Suprapubic skin (tissue), 4 donors: ENCODE data around the gene KRT10.

Experiments used
- EP300 ChIP-seq: sonication (generic); formaldehyde crosslinking; IDR thresholded peaks from one replicate; pipeline ENCODE4 v1.6.1; 2017; ENCODE audit warnings: antibody characterized with exemption
- POLR2A ChIP-seq, 2 donors: fragments of 450-650 bp; IDR thresholded peaks; one replicate each; pipeline ENCODE4 v1.6.1; 2017; ENCODE audit warnings: antibody characterized with exemption in 2 of 2, mild to moderate bottlenecking in 2 of 2, moderate library complexity in 2 of 2
- POLR2AphosphoS5 ChIP-seq, 3 donors: sonication (generic); formaldehyde crosslinking; IDR thresholded peaks; one replicate each; pipeline ENCODE4 v1.6.1; 2017; ENCODE audit warnings: antibody characterized with exemption in 3 of 3
- TF ChIP-seq, protein P1 (sequence below), 2 donors: fragments of 200-600 bp in 1 of 2; fragments of 450-650 bp in 1 of 2; sonication (generic) in 1 of 2; IDR thresholded peaks; one replicate each; pipeline ENCODE4 v1.5.1; 2016 to 2019; ENCODE audit warnings: antibody characterized with exemption in 2 of 2, mild to moderate bottlenecking in 1 of 2, moderate library complexity in 1 of 2

DNA sequence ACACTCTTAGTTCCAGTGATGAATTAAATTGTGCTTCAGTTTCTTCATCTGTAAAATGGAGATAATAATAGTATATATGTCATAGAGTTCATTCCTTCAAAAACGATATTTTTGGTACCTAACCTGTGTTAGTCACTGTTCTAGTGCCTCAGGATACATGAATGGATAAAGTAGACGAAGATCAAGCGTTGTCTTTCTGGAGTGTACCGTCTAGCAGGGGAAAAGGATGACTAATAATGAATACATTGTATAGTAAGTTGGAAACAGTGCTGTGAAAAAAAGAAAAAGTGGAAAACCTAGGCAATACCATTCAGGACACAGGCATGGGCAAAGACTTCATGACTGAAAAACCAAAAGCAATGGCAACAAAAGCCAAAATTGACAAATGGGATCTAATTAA lies 8.6 kb downstream of the KRT10 start:
- TF ChIP-seq POLR2A (IDR thresholded peaks at IDR 0.05) (no peak), POLR2AphosphoS5 (IDR thresholded peaks at IDR 0.05) (no peak), EP300 (no peak)
- TF ChIP-seq, protein P1, sequence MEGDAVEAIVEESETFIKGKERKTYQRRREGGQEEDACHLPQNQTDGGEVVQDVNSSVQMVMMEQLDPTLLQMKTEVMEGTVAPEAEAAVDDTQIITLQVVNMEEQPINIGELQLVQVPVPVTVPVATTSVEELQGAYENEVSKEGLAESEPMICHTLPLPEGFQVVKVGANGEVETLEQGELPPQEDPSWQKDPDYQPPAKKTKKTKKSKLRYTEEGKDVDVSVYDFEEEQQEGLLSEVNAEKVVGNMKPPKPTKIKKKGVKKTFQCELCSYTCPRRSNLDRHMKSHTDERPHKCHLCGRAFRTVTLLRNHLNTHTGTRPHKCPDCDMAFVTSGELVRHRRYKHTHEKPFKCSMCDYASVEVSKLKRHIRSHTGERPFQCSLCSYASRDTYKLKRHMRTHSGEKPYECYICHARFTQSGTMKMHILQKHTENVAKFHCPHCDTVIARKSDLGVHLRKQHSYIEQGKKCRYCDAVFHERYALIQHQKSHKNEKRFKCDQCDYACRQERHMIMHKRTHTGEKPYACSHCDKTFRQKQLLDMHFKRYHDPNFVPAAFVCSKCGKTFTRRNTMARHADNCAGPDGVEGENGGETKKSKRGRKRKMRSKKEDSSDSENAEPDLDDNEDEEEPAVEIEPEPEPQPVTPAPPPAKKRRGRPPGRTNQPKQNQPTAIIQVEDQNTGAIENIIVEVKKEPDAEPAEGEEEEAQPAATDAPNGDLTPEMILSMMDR (IDR thresholded peaks at IDR 0.05): no peak
